ENCODE measurements around the gene SLC35F5. TPM values are rescaled to one million over a fixed set of nuclear protein-coding genes. Genes with fewer than 3 reads are reported as not detected.
"Not testable (repeated sequence)": the region's sequence is repeated elsewhere in the genome, so short reads cannot be mapped to it uniquely, and the experiment has no call there.

Gene SLC35F5
- total RNA-seq, 1 experiment from 2014 or later = 26.2 TPM

- H3K27me3 ChIP-seq (replicated peaks; ENCODE audit: insufficient read depth, low read depth, low read length, poor library complexity) = peaks cover under 1% of the 10 kb centered on the region
- H3K4me3 ChIP-seq (ENCODE audit: low read depth, low read length, poor library complexity, severe bottlenecking) = no peak overlapping the region
- TF ChIP-seq EZH2 (IDR thresholded peaks at IDR 0.05; ENCODE audit: borderline replicate concordance, low read depth, low read length, poor library complexity, severe bottlenecking) (no peak), CTCF (conservative IDR thresholded peaks at IDR 0.05; ENCODE audit: low read depth, low read length) (no peak)
- CTCF ChIA-PET = no interaction called here
- no TSS peak for BruUV-seq (replicated peaks)
- intact Hi-C loops (cut with micrococcal nuclease; ENCODE audit: unreplicated experiment) = loop anchor here (10.0 kb wide), 1 partner anchor 153 kb away; no protein-coding TSS in a partner anchor
- no peaks in the 10 kb centered on the region for H3K36me3 ChIP-seq (ENCODE audit: insufficient read depth, low read length, poor library complexity, severe bottlenecking)
- POLR2A ChIA-PET (ENCODE audit: low non-redundant PET) = no interaction called here
- no peak for DNase-seq (ENCODE audit: low spot score)
- H3K9me3 ChIP-seq (ENCODE audit: low read depth, low read length, poor library complexity, severe bottlenecking) = no peaks in the 10 kb centered on the region
- H3K4me1 ChIP-seq (ENCODE audit: insufficient read depth, low read length, poor library complexity, severe bottlenecking) = no peaks in the 10 kb centered on the region
- H3K27ac ChIP-seq (ENCODE audit: low read depth, low read length, poor library complexity, severe bottlenecking) = no peak overlapping the region
These were observed 58.9 kb downstream of the SLC35F5 start for GRCh38 chr2:113697516-113697915.

GRCh38 chr2:113694438-113694837, 62.0 kb downstream of the SLC35F5 start:
- no peaks in the 10 kb centered on the region for H3K4me1 ChIP-seq (ENCODE audit: insufficient read depth, low read length, poor library complexity, severe bottlenecking)
- no peak overlapping the region for H3K4me3 ChIP-seq (ENCODE audit: low read depth, low read length, poor library complexity, severe bottlenecking)
- ChIA-PET POLR2A (ENCODE audit: low non-redundant PET) (no interaction called here), CTCF (no interaction called here)
- H3K27me3 ChIP-seq (replicated peaks; ENCODE audit: insufficient read depth, low read depth, low read length, poor library complexity) = peaks cover 5% of the 10 kb centered on the region
- TF ChIP-seq CTCF (conservative IDR thresholded peaks at IDR 0.05; ENCODE audit: low read depth, low read length) (no peak), EZH2 (IDR thresholded peaks at IDR 0.05; ENCODE audit: borderline replicate concordance, low read depth, low read length, poor library complexity, severe bottlenecking) (no peak)
- no peaks in the 10 kb centered on the region for H3K9me3 ChIP-seq (ENCODE audit: low read depth, low read length, poor library complexity, severe bottlenecking)
- intact Hi-C loops (cut with micrococcal nuclease; ENCODE audit: unreplicated experiment) = loop anchor here (10.0 kb wide), 1 partner anchor 150 kb away; no protein-coding TSS in a partner anchor
- DNase-seq (ENCODE audit: low spot score) = no peak
- no peaks in the 10 kb centered on the region for H3K36me3 ChIP-seq (ENCODE audit: insufficient read depth, low read length, poor library complexity, severe bottlenecking)
- H3K27ac ChIP-seq (ENCODE audit: low read depth, low read length, poor library complexity, severe bottlenecking) = no peak overlapping the region
- BruUV-seq (replicated peaks) = no TSS peak

- H3K27ac ChIP-seq (ENCODE audit: low read depth, low read length, poor library complexity, severe bottlenecking) = no peak overlapping the region
- H3K4me1 ChIP-seq (ENCODE audit: insufficient read depth, low read length, poor library complexity, severe bottlenecking) = no peaks in the 10 kb centered on the region
- no peaks in the 10 kb centered on the region for H3K9me3 ChIP-seq (ENCODE audit: low read depth, low read length, poor library complexity, severe bottlenecking)
- CTCF ChIA-PET = no interaction called here
- intact Hi-C loops (cut with micrococcal nuclease; ENCODE audit: unreplicated experiment) = loop anchor here (10.0 kb wide), 1 partner anchor 148 kb away; no protein-coding TSS in a partner anchor
- POLR2A ChIA-PET (ENCODE audit: low non-redundant PET) = no interaction called here
- H3K36me3 ChIP-seq (ENCODE audit: insufficient read depth, low read length, poor library complexity, severe bottlenecking) = no peaks in the 10 kb centered on the region
- peaks cover 5% of the 10 kb centered on the region for H3K27me3 ChIP-seq (replicated peaks; ENCODE audit: insufficient read depth, low read depth, low read length, poor library complexity)
- no peak for TF ChIP-seq CTCF (conservative IDR thresholded peaks at IDR 0.05; ENCODE audit: low read depth, low read length)
- TF ChIP-seq EZH2 (IDR thresholded peaks at IDR 0.05; ENCODE audit: borderline replicate concordance, low read depth, low read length, poor library complexity, severe bottlenecking) = no peak
- BruUV-seq (replicated peaks) = no TSS peak
- H3K4me3 ChIP-seq (ENCODE audit: low read depth, low read length, poor library complexity, severe bottlenecking) = no peak overlapping the region
- DNase-seq (ENCODE audit: low spot score) = no peak
These were observed 63.6 kb downstream of the SLC35F5 start for GRCh38 chr2:113692698-113693428.

GRCh38 chr2:113690871-113691270, 65.6 kb downstream of the SLC35F5 start:
- H3K27me3 ChIP-seq (replicated peaks; ENCODE audit: insufficient read depth, low read depth, low read length, poor library complexity); BruUV-seq (replicated peaks); POLR2A ChIA-PET (ENCODE audit: low non-redundant PET); H3K4me3 ChIP-seq (ENCODE audit: low read depth, low read length, poor library complexity, severe bottlenecking); H3K27ac ChIP-seq (ENCODE audit: low read depth, low read length, poor library complexity, severe bottlenecking); H3K9me3 ChIP-seq (ENCODE audit: low read depth, low read length, poor library complexity, severe bottlenecking); CTCF ChIA-PET; H3K36me3 ChIP-seq (ENCODE audit: insufficient read depth, low read length, poor library complexity, severe bottlenecking); H3K4me1 ChIP-seq (ENCODE audit: insufficient read depth, low read length, poor library complexity, severe bottlenecking); DNase-seq (ENCODE audit: low spot score): not testable (repeated sequence)
- intact Hi-C loops (cut with micrococcal nuclease; ENCODE audit: unreplicated experiment) = loop anchor here (10.0 kb wide), 1 partner anchor 146 kb away; no protein-coding TSS in a partner anchor

All from A673 (cell line).